Stimulated activated naive CD4-positive, alpha-beta T cell (primary cell): ENCODE data around the gene TLCD5.
A peak's percentile ranks its signal among the peaks of the same experiment; 100 is the strongest.

Experiments
- DNase-seq, 6 experiments: peaks; one replicate each; lab custom pipeline; 2025; lab: John Stamatoyannopoulos, UW

TLCD5 gene

GRCh38 chr11:120324932-120325810 is at the start of gene TLCD5:
Gene TLCD5 (plus strand): TSS chr11:120325299. CDS start chr11:120327442, 2,143 bp downstream.
- peak in 2 of 6 experiments; percentile 8 to 15 for DNase-seq

- DNase-seq, result no peak
Measured at GRCh38 chr11:120279502-120279901, 45.6 kb upstream of the TLCD5 start.

- DNase-seq, result no peak
Measured at GRCh38 chr11:120280600-120281051, 44.5 kb upstream of the TLCD5 start.

- no peak for DNase-seq
Measured at GRCh38 chr11:120281143-120281795, 43.8 kb upstream of the TLCD5 start.

- DNase-seq, result no peak
Measured at GRCh38 chr11:120283124-120283523, 42.0 kb upstream of the TLCD5 start.

GRCh38 chr11:120284272-120284671 is 40.8 kb upstream of the TLCD5 start:
- no peak for DNase-seq

GRCh38 chr11:120285256-120285655 is 39.8 kb upstream of the TLCD5 start:
- no peak for DNase-seq

GRCh38 chr11:120288021-120288420 is 37.1 kb upstream of the TLCD5 start:
- no peak for DNase-seq

GRCh38 chr11:120289426-120289825 is 35.7 kb upstream of the TLCD5 start:
- no peak for DNase-seq

- no peak for DNase-seq
Measured at GRCh38 chr11:120290956-120291355, 34.1 kb upstream of the TLCD5 start.

- DNase-seq, result no peak
Measured at GRCh38 chr11:120293038-120293800, 31.9 kb upstream of the TLCD5 start.

- DNase-seq, result no peak
Measured at GRCh38 chr11:120294096-120294495, 31.0 kb upstream of the TLCD5 start.

GRCh38 chr11:120295099-120295498 is 30.0 kb upstream of the TLCD5 start:
- DNase-seq, result no peak

GRCh38 chr11:120296554-120296953 is 28.5 kb upstream of the TLCD5 start:
- no peak for DNase-seq

GRCh38 chr11:120298461-120298860 is 26.6 kb upstream of the TLCD5 start:
- no peak for DNase-seq

- no peak for DNase-seq
Measured at GRCh38 chr11:120302001-120302805, 22.9 kb upstream of the TLCD5 start.

GRCh38 chr11:120303004-120303637 is 22.0 kb upstream of the TLCD5 start:
- DNase-seq, result peak in 5 of 6 experiments; percentile 5 to 51 (median 11)

GRCh38 chr11:120304526-120304925 is 20.6 kb upstream of the TLCD5 start:
- DNase-seq, result no peak

GRCh38 chr11:120305286-120305685 is 19.8 kb upstream of the TLCD5 start:
- no peak for DNase-seq

GRCh38 chr11:120306519-120307242 is 18.4 kb upstream of the TLCD5 start:
- no peak for DNase-seq
